Inferior parietal cortex (tissue), 1 donor: Measurements from ENCODE around the gene MRPL54.

Experiments used
- DNase-seq: peaks from one replicate; pipeline ENCODE4 v3.0.0-alpha.2; 2016; ENCODE audit errors: extremely low spot score

Gene MRPL54

DNA sequence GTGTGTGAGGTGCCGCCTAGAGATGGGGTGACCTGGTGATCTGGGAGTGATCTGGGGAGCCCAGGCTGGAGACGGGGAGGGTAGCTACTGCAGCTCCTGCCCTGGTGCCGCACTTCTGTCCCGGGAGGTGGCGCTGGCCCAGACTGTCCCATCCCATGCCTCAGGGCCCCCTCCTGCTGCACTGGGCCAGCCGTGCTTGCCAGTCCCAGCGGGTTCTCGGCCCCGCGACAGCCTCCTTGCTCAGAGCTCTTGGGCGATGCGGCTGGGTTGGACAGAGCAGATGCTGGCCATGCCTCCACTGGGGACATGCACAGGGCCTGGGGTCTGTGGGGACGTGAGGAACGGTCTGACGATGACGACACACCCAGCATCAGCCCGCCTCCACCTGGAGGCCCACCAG, 7.0 kb downstream of the MRPL54 start:
- no peak for DNase-seq

DNA sequence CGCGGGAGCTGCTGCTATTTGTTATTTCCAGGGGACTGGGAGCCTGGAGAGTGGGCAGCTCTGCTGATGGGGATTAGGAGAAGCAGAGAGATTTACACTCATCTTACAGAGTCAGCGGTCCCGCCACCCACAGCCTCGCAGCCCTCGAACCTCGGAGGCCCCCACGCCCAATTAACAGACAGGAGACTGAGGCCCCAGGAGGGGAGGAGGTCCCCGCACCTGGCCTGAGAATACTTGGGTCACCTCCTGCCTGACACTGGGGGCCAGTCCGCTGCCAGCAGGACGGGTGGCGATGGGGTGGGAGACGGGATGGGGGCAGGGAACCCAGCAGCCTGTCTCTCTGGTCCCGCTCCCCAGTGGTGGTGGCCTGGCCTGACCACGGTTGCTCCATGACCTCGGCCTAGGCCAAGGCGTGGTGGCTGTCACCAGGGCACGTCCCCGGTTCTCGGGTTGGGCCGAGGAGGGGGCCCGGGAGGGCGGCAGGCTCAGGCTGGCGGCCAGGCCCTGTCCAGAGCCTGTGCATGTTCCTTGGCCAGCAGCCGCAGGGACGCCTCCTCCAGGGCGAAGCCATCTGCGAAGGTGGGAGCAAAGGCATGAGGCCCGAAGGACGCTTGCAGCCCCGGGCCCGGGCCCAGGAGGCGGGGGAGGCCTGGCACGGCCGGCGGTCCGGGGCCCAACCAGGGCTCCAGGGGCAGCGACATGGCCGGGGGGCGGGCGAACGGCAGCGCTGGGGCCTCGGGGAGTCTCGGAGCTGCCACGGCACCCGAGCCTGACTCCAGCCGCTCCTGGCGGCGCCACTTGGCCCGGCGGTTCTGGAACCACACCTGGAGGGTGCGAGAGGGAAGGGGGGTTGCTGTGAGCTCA, 7.9 kb downstream of the MRPL54 start:
- DNase-seq: no peak

DNA sequence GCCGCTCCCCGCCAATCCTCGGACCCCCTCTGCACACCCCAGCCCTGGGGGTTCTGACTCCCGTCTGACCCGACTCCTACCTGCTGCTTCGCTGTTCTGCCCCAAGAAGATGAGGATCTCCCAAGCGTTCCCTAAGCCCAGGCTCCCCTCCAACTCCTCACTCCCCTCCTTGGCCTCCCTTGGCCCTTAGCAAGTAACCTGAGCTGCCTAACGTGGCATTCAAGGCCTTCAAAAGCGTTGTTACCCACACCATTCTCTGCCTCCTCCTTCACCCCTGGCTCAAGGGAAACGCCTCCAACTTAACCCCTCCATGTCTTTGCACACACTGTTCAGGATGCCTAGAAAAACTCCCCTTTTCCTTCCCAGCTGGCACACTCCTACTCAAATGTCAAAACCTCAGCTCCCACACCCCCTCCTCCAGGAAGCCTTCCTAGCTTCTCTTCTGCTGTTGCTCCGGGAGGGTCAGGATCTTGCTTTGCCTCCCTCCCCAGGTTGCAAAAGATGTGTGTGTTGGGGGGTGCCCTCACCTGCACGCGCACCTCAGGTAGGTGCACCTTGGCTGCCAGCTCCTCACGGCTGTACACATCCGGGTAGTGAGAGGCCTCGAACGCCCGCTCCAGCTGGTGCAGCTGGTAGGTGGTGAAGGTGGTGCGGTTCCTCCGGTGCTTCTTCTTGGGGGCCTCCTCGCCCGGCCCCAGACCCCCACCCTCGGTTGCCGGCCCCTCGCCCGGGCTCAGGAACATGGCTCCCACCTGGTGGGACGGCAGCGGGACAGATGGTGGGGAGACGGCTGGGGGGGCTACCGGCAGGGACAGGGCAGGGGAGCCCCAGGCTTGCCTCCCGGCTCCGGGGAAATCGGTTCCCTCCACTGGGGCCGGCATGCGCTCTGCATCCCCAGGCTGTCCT, 8.8 kb downstream of the MRPL54 start:
- DNase-seq: no peak

DNA sequence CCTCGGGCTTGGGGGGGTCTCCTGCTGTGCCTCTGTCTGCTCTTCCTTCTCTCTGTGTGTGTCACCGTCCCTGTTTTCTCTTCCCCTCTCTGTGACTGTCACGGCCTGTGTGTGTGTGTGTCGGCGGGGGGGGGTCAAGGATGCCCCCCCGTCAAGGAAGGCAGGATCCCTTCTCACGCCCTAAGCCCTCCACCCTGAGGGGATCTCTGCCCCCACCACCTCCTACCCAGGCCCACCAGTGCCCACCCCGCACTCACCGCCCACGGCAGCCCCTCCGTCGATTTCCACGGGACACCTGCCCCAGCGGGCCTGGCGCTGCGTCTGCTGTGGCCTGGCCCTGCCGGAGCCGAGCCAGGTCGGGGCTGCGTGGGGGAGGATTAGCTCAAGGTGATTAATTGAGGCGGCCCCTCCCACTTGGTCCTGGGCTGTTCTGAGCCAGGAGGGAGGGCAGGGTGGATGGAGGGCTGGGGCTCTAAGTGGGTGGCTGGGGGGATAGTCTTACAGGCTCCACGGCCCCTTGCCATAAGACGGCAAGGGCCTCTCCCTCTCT, 9.5 kb downstream of the MRPL54 start, which contains the start of gene RAX2:
Gene RAX2, minus strand, starts transcription at position 323 of the 550 bp plus-strand sequence. CDS start 486 bp downstream, outside the sequence.
- no peak for DNase-seq

DNA sequence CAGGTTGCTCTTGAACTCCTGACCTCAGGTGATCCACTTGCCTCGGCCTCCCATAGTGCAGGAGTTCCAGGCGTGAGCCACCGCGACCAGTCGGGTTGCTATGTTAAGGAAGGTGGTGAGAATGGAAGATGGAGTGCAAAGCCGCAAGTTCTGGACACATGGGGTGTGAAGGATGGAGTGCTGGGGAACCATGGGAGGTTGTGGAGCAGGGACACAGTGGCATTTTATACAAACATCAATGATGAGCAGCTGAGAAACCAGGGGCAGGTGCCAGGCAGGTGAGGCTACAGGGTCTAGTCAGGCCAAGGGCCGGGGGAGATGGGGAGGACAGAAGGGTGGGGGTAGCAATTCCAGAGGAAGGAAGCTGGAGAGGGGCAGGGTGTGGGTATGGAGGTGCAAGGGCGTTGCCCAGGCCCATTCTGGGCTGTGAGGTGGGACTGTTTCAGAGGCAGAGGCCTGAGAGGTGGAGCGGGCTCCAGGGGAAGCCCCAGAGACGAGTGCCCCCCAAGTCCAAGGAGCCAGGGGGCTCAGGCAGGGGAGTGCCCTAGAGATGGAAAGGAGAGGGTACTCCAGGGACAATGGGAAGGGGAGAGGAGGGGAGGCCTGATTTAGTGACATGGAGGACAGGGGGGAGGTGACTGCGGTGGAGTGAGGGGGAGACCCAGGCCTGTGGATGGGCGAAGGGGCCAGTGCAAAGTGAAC, 11.5 kb downstream of the MRPL54 start:
- DNase-seq: no peak

DNA sequence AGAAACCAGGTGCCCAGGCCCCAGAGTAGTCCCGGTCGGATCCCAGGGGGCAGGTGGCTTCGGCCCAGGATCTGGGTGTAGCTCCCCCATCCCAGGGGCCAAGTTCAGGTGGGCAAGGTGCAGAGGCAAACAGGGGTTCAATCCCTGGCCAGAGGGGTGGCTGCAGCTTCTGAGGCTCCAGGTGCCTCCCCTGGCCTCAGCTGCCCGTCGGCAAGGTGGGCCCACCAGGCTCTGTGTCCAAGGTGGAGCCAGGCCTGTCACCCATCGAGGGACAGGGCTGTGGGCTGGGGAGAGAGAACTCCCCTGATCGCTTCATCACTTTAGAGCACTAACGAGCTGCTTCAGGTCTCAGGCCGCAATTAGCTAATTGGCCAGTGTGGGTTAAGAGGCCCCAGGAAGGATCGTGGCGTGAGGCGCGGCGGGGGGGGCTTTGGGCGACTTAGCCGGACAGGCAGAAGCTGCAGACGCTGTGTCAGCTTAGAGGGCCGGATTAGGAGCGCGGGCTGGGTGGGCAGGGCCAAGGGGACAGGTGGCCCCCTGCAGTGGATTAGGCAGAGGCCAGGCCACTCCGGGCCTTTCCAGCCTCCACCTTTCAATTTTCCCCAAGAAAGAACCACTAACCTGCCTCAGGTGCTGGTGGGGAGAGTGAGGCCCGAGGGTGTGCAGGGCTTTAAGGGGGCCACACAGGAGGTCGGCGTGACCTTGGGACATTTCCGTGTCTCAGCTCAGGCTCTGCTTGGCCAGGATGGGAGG, 12.3 kb downstream of the MRPL54 start:
- DNase-seq: no peak

DNA sequence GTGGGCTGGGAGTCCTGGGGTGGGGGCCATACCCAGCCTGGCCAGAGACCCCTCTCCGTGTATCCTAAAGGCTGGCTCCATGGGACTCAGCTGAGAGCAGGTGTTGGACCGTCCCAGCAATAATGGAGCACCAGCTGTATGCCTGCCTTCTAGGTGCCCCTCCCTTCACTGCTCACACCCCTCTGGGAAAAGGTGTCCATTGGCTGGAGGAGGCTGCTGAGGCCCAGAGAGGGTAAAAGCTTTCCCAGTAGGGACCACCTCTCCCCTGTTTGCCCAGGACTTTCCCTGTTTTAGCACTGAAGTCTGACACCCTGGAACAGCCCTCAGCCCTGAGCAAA, 12.9 kb downstream of the MRPL54 start:
- no peak for DNase-seq

DNA sequence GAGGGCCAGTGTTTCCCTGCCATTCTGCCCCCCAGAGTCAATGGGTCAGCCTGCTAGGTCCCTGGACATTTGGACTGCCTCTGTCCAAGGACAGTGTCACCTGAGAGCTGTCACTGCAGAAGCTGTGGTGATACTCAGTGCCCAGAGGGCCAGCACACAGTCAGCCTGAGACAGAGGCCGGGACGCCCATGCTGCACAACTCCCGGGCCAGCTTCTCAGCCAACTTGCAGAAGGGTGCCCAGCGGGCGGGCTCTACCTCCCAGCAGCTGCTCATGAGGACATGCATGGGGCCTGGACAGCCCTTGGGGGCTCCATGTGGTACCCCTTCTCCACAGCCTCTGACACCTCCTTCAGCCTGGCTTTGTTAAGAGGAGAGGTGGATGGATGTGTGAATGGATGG, 13.3 kb downstream of the MRPL54 start:
- DNase-seq: no peak

DNA sequence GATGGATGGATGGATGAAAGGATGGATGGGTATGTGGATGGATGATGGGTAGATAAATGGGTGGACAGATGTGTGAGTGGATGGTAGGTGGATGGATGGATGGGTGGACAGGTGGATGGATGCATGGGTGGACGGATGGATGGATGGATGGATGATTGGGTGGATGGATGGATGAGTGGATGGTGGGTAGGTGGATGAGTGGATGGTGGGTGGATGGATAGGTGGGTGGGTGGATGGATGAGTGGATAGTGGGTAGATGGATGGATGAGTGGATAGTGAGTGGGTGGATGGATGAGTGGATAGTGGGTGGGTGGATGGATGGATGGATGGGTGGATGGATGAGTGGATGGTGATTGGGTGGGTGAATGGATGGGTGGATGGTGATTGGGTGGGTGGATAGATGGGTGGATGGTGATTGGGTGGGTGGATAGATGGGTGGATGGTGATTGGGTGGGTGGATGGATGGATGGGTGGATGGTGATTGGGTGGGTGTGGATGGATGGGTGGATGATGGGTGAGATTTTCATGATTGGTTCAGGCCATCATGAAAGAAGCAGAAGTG, 14.1 kb downstream of the MRPL54 start:
- DNase-seq: no peak

DNA sequence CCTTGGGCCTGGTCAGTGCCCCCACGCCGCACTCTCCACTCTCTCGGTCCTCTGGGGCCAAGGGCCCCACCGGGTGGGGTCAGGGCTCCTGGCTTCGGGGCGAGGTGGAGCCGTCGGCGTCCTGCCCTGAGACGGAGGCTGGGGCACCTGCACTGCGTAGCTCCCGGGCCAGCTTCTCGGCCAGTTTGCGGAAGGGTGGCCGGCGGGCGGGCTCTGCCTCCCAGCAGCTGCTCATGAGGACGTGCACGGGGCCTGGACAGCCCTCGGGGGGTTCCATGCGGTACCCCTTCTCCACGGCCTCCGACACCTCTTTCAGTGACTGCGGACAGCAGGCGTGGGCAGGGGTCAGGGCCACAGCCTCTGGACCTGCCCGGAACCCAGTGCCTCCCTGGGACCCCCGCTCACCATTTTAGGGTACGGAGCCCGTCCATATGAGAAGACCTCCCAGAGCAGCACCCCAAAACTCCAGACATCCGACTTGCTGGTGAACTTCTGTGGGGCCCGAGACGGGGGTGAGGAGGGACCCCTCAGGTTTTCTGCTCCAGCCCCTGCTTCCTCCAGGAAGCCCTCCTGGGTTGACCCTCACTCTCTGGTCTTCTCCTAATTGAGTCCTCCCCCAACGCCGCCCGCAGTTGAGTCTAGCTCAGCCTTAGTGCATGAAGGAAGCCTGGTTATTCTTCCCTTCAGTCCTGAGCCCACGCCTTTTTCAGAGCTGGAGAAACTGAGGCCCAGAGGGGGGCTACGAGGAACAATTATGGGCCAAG, 15.8 kb downstream of the MRPL54 start:
- DNase-seq: no peak

DNA sequence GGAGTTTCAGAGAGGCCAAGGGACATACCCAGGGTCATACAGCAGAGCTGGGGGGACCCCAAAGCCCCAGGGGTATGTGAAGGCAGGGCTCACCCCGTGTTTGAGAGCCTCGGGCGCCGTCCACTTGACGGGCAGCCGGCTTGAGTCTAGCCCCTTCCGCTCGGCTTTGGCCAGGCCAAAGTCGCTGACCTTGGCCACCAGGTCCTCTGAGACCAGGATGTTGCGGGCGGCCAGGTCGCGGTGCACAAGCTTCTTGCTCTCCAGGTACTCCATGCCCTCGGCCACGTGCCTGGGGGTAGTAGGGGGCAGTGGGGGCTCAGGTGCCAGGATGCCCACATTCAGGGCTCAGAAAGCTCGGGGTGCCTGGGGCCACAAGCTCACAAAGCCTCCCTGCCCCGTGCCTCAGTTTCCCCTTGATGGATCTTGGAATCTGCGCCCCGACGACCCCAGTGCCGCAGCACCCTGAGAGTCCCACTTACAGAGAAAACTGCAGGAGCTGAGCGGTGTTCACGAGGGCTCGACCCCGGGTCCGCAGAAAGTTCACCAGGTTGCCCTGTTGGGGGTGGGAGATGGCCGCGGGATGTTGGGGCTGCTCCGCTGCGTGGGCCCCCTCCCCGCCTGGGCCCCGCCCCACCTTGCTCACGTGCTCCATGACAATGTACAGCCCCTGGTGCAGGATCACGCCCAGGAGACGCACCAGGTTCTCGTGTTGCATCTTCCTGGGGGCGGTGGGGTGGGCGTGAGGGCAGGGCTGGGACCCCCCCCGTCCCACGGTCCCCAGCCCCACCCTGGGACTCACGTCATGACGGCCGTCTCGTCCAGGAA, 16.6 kb downstream of the MRPL54 start:
- DNase-seq: no peak

DNA sequence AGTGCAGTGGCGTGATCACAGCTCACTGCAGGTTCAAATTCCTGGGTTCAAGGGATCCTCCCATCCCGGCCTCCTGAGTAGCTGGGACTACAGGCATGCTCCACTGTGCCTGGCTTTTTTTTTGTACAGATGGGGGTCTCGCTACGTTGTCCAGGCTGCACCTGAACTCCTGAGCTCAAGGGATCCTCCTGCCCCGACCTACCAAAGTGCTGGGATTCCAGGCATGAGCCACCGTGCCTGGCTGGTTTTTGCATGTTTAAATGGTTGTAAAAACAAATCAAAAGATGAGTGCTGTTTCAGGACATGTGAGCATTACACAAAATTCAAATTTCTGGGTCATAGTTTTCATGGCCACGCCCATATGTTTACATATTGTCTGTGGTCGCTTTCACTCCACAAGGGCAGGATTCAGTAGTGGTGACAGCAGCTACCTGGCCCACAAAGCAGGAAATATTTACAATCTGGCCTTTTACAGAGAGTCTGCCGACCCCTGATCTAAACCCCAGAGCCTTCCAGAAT, 18.4 kb downstream of the MRPL54 start:
- no peak for DNase-seq

DNA sequence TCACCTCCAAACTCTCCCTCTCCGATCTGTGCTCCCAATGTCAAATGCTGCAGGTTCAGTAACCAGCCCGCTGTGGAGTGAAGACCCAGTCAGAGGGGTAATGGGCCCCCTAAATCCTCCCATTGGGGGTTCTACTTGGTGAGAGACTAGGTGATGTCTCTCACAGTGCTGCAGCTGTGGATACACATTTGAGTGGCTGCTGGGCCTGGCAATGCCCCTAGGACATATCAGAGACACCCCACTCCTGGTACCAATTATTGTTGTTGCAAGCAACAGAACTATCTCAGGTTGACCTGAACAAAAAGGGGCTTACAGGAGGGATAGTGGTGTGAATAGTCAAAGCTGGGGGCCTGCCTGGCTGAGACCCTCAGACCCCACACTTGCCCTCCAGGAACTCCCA, 19.1 kb downstream of the MRPL54 start:
- no peak for DNase-seq

DNA sequence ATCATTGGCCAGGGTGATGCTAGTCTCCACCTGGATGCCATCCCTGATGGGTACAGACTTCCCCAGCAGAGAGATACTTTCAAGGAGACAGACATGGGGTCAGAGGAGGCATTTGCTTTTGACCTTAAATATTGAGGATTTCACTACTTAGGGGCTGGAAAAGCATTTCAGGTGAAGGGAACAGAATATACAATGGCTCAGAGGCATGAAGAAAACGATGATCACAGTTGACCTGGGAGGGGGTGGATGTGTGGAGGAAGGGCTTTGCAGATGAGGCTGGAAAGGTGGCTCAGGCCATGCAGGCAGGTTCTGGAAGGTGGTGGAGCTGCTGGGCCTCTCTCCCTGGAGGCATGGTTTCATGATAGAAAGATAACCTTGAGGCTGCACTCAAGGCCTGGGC, 19.8 kb downstream of the MRPL54 start:
- DNase-seq: no peak

DNA sequence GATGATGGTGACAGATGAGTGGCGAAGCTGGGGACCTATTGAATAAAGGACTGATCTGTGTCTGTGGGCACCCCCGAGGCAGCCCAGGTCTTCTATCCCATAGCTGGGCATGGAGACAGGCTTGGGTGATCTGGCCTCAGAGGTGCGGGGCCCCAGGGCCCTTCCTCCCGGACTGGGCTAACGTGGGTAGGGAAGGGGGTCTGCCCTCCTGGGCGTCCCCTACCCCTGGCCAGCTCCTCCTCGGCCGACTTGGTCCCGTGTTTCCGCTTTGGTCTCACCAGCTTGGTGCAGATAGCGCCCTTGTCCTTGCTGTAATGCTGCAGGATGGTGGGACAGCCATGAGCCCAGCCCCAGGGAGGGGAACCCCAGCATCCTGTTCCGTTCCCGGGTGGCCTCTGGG, 20.4 kb downstream of the MRPL54 start:
- DNase-seq: no peak

DNA sequence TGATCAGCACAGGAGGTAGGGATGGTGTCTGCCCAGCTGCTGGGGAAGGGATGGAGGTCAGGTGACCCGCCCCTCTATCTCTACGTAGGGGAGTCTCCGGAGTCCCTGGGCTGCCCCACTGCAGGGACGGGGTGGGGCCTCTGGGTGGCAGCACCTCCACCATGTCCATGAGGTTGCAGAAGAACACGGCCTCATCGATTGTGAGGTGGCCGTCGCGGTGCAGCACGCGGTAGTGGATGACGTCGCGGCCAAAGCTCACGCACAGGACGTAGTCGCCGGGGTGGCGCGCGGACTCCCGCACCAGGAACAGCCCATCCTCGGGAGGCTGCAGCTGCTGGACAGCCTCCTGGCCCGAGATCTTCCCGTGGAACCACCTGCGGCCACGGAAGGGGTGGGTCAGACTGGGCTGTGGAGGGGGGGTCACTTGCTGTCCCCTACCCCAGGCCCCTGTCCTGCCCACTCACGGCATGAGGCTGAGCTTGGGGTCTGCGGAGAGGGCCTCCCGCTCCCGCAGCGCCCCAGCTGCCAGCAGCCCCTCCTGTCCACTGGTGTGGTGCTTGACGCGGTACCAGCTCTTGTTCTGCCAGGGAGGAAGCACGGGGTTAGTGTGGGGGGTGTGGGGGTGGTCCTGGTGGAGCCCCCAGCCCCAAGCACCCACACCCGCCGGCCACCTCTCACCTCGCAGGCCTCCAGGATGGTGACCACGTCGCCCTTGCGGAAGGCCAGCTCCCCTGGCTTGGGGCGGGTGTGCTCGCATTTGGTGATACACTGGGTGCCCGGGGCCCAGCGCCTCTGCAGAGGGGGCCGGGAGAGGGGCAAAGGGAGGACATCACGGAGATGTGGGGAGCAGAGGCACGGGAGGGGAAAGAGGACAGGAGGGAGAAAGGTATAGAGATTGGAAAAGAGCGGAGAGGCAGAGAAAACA, 21.4 kb downstream of the MRPL54 start:
- DNase-seq: no peak

DNA sequence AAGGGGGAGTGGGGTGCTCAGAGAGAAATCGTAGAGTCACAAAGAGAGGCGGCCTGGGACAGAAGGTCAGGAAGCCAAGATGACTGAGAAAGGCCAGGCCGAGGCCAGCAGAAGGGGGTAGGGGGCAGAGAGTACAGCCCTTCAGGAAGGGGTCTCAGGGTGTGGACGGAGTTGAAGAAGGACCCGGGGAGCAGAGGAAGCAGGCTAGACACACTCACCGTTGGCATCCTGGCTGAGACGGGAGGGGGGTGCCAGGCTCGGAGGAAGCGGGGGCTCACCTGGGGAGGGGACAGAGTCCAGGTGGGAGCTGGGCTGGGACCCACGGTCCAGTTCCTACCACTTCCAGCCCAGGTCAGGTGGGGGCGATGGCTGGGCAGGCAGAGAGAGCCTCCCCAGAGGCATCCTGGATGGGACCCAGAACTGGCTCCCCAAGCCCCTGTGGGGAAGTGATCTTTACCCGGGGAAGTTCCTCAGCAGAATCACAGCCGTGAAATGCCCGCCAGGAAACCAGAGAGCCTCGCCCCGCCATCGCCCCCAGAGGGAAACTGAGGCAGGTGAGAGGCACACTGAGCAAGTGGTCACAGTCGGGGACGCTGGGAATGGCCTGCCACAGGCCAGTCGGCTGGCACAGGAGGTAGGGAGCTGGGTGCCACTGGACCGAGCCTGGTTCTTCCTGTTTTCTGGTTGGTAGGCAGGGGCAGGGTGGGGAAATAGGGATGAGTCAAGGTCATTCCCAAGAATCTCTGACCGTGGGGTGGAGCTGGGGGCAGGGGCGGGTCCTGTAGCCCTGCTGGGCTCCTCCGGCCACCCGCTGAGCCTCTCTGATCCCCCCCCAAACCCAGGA, 22.3 kb downstream of the MRPL54 start:
- DNase-seq: no peak
